GM12873 (cell line): ENCODE results near the gene TP63.

ENCODE experiments used
- CTCF ChIP-seq: IDR thresholded peaks from 2 replicates; pipeline ENCODE4 v1.5.1; 2012; ENCODE audit warnings: low read depth, mild to moderate bottlenecking, moderate library complexity, low read length, control low read depth; ENCODE audit not compliant: insufficient read depth; ENCODE audit errors: missing control alignments

TP63 gene

DNA sequence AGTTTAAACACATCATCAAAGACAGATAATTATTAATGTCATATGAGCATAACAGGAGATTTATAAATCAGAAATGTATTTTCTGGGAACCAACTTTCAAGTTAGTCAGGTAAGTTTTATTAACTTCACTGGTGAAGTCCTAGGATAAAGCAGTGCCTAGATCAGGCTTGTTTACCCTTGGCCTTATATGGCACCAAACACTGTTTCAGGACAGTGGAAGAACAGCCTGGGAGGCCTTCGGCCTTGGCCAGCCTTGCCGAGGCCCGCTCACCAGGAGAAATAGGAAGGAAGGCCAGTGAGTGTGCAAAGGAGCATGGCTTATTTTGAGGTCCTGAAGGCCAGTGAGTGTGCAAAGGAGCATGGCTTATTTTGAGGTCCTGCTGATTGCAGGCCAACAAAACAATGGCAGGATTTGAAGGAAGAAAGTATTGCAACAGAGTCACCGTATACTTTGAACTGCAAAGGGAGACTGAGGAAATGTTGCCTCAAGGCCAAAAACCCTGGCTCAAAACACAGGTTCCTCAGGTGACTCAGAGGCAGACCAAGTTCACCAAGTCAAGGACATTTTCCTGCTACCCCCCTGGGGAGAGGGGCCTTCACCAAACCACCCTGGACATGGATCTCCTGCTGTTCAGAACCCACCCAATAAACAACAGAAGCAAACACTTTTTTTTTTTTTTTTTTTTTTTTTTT is 174.3 kb downstream of the TP63 start:
- TF ChIP-seq CTCF = no peak

DNA sequence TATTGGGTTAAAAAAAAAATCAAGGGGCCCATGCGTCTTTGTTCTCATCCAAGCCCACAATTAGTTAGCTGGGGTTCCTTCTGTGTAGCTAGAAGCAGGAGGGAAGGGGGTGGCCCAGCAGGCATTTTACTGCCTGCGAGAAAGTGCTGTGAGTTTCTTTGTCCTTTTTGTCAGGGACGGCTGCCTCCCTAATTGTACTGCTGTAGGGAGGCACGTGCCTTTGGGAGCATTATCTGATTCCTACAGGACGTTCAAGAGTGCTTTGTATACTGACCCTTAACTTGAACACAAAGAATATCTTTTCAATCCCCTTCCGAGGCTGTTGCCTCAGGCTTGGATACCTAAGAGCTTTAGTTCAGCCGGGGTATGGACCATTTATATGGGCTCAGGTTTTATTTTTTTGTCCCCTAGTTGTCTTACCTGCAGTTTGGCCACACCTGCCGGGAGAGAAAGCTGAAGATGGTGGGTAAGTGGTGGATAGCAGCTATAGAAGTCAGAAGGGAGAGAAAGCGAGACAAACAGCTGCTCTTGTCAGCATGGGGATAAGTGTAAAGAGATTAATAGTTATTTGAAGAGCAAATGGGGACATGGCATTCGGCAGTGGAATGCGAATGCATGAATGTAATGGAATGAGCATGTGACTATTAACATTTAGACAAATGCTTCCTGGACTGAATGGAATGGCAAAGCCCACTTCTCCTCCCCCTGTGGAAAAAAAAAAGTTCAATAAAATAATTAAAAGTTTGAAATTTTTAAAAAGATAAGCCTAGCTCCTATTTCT is 175.2 kb downstream of the TP63 start:
- TF ChIP-seq CTCF = no peak

DNA sequence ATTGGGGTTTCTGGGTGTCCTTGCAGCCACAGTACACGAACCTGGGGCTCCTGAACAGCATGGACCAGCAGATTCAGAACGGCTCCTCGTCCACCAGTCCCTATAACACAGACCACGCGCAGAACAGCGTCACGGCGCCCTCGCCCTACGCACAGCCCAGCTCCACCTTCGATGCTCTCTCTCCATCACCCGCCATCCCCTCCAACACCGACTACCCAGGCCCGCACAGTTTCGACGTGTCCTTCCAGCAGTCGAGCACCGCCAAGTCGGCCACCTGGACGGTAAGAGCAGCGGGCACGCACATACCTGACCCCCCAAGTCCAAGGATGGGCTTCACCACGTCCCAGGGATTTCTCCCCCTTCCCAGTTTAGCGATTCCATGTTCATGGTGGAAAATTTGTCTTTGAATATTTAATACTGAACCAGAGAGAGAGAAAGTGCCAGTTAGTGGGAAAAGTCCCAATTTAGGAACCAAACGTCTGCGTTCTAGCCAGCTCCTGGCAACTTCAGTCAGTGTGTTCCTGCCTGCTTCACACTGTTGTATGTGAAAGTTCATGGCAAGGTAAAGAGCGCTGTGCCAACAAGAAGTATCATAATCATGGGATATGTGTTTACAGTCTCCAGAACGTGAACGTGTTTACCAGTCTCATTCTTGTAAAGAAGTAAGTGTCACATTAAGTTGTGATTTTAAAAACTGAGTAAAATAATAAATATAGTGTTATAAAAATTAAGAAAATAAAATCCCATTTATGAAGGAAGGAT is 177.2 kb downstream of the TP63 start:
- no peak for TF ChIP-seq CTCF

DNA sequence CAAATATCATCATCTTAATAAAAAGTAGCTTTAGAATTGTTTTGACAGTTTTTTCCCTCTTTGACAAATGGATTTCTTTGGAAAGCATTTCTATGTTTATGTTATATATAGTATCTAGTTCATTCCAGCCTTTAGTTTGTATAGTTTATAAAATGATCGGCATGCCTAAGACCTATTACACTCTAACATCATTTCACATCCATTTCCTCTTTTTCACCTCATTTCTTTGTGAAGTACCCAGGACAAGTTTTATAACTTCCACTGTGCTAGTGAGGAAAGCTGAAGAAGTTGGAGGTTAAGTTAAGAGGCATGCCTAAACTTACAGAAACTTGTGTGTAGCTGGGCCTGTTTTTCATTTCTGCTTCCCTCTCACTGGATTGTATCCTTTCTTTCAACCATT is 178.4 kb downstream of the TP63 start:
- TF ChIP-seq CTCF = no peak

DNA sequence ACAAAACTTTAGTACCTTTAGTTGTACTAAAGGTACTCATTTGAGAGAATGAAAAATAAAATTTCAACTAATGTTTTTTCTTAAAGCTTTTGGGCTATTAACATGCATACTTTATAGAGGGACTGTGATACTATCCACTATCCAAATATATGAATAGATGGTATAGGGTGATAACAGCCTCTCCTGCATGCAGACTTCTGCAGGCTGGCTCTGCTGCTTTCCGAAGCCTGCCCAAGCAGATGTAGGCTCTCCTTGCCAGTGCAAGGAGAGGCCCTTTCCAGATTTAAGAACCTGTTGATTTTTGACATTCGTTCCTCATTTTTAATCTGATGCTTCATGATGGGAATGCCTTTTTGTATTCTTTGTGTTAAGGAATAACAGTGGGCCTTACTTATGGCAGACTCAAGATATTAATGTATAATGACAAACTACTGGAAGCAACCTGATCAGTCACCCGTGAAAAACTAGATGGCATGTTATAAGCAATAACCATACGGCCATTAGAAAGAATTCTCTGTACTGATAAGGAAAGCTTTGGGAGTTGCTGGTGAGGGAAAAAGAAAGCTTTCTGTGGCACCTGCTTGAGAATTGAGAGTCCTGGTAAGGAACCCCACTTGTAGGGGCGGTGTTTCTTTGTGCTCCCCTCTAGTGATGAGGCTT is 181.7 kb downstream of the TP63 start:
- no peak for TF ChIP-seq CTCF

- no peak for TF ChIP-seq CTCF
These were observed 182.6 kb downstream of the TP63 start for GRCh38 chr3:189813647-189814240.
